Fibroblast of skin of right quadriceps (primary cell): Measurements from ENCODE around the gene TSHZ1.
"Not testable (repeated sequence)": the region's sequence is repeated elsewhere in the genome, so short reads cannot be mapped to it uniquely, and the experiment has no call there.

Experiments used
- DNase-seq: peaks from one replicate; pipeline ENCODE4 v3.0.0-alpha.2; 2013

TSHZ1 gene

GRCh38 chr18:75317300-75317699 is 106.7 kb downstream of the TSHZ1 start:
- DNase-seq: no peak

- no peak for DNase-seq
Observed at GRCh38 chr18:75317703-75318102, 107.1 kb downstream of the TSHZ1 start.

GRCh38 chr18:75319905-75320304 is 109.3 kb downstream of the TSHZ1 start:
- DNase-seq: no peak

GRCh38 chr18:75320506-75320905 is 109.9 kb downstream of the TSHZ1 start:
- DNase-seq: no peak

- DNase-seq: no peak
Observed at GRCh38 chr18:75321431-75321830, 110.8 kb downstream of the TSHZ1 start.

- no peak for DNase-seq
Observed at GRCh38 chr18:75322206-75322605, 111.6 kb downstream of the TSHZ1 start.

GRCh38 chr18:75323821-75324585 is 113.4 kb downstream of the TSHZ1 start:
- no peak for DNase-seq

GRCh38 chr18:75324686-75325257 is 114.2 kb downstream of the TSHZ1 start:
- no peak for DNase-seq

GRCh38 chr18:75329753-75330152 is 119.2 kb downstream of the TSHZ1 start:
- not testable (repeated sequence) for DNase-seq

- DNase-seq: no peak
Observed at GRCh38 chr18:75330308-75330707, 119.7 kb downstream of the TSHZ1 start.

- DNase-seq: no peak
Observed at GRCh38 chr18:75334869-75335268, 124.3 kb downstream of the TSHZ1 start.

- DNase-seq: no peak
Observed at GRCh38 chr18:75335511-75335910, 124.9 kb downstream of the TSHZ1 start.

GRCh38 chr18:75336767-75337166 is 126.2 kb downstream of the TSHZ1 start:
- no peak for DNase-seq

GRCh38 chr18:75337348-75337747 is 126.8 kb downstream of the TSHZ1 start:
- no peak for DNase-seq

GRCh38 chr18:75338631-75339030 is 128.0 kb downstream of the TSHZ1 start:
- DNase-seq: no peak
